Spinal cord (tissue), 10 donors: ENCODE data around the gene MS4A18. TPM values are rescaled to one million over a fixed set of nuclear protein-coding genes. Genes with fewer than 3 reads are reported as not detected.
A peak's percentile ranks its signal among the peaks of the same experiment; 100 is the strongest.

Source experiments
- DNase-seq, 6 donors: peaks; one replicate each; pipeline versions ENCODE4 v3.0.0 to v3.0.0-alpha.2; 2013 to 2015; ENCODE audit warnings: low spot score in 6 of 6, low read depth in 4 of 6
- H3K27ac ChIP-seq: one replicate; pipeline ENCODE4 v1.5.1; 2013; ENCODE audit warnings: low read depth, low read length, control low read depth
- H3K27me3 ChIP-seq: one replicate; pipeline ENCODE4 v1.6.1; 2013; ENCODE audit warnings: low read length; ENCODE audit not compliant: control insufficient read depth, insufficient read depth
- H3K36me3 ChIP-seq: one replicate; pipeline ENCODE4 v1.6.1; 2013; ENCODE audit warnings: low read length; ENCODE audit not compliant: control insufficient read depth, insufficient read depth
- H3K4me1 ChIP-seq: one replicate; pipeline ENCODE4 v1.6.1; 2013; ENCODE audit warnings: low read length; ENCODE audit not compliant: control insufficient read depth, insufficient read depth
- H3K4me3 ChIP-seq: one replicate; pipeline ENCODE4 v1.5.1; 2013; ENCODE audit warnings: low read depth, low read length, control low read depth
- H3K9me3 ChIP-seq: one replicate; pipeline ENCODE4 v1.6.1; 2013; ENCODE audit warnings: low read length; ENCODE audit not compliant: control insufficient read depth, insufficient read depth
- WGBS: methylation state at CpG from one replicate; pipeline ENCODE4 v1.1.5; 2013; ENCODE audit warnings: missing lambda C conversion rate; ENCODE audit not compliant: insufficient coverage; 5-methylcytosine and 5-hydroxymethylcytosine counted together
- polyA plus RNA-seq, 2 donors: library from polyadenylated mRNA; unstranded; fragments of 120-200 nt; gene quantifications; one replicate each; pipeline ENCODE4 v1.2.1, GENCODE V29; 2013; ENCODE audit not compliant: insufficient read length in 2 of 2
- total RNA-seq, 2 donors: library from RNA; depleted of rRNA in 1 of 2; stranded (reverse); fragments of 120-200 nt in 1 of 2; fragments of >200 nt in 1 of 2; gene quantifications; one replicate each; pipeline versions ENCODE4 v1.2.3 to v1.2.4, GENCODE V29; 2013 to 2014
- donor health status: healthy.

The MS4A18 gene
- total and polyA plus RNA-seq, 4 donors: not detected

DNA sequence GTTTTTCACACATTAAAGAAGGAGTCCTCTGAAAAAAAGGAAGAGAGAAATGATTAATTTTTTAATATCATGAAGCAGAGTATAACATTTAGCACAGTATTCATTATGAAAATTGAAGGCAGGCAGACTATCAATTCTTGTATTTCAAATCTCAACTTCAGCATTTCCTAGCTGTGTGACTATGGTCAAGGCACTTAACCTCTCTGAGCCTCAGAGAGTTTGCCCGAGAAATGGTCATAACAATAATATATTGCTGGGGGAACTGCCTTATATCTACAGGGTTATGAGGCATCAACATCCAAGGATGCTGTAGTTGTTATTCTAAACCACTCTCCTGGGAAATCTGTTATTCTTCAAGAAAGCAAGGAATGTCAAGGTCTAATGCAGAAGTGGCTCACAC is 1.1 kb downstream of the MS4A18 start:
- Histone ChIP-seq H3K4me3 (no peak overlapping the region), H3K9me3 (no peaks in the 10 kb centered on the region), H3K36me3 (no peaks in the 10 kb centered on the region), H3K27ac (no peak overlapping the region), H3K27me3 (no peaks in the 10 kb centered on the region), H3K4me1 (no peaks in the 10 kb centered on the region)
- DNase-seq: peak in 1 of 6 donors; percentile 21
- WGBS: no CpG with 5 or more reads among the region's 1 CpG

DNA sequence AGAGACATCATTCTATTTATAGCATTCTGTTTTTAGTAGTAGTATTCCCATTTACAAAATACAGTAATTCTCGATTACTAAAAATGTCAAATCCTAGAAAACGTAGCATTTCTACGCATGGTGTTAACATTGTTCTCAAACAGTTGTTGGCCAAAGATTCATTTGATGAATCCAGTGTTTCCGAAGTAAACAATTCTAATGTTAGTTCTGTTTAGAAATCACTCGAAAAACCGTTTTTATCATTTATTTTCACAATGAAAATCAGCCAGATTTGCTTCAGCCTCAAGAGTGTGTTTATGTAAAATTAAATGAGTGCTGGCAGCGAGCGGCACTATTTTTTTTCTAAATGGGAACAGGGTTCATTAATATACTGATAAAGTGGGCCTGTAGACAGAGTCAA is 7.1 kb downstream of the MS4A18 start:
- 67% methylated on average over 3 of the region's 8 CpGs for WGBS
- H3K9me3 ChIP-seq: no peaks in the 10 kb centered on the region

GRCh38 chr11:60734279-60734678 is 9.8 kb downstream of the MS4A18 start:
- no CpG with 5 or more reads among the region's 4 CpGs for WGBS
- Histone ChIP-seq H3K9me3 (no peaks in the 10 kb centered on the region), H3K4me1 (no peaks in the 10 kb centered on the region), H3K4me3 (no peak overlapping the region), H3K27ac (no peak overlapping the region), H3K36me3 (no peaks in the 10 kb centered on the region), H3K27me3 (no peaks in the 10 kb centered on the region)
- DNase-seq: no peak

More for the DNA sequence above, 7.1 kb downstream of the MS4A18 start:
- no peak for DNase-seq
- Histone ChIP-seq H3K4me1 (no peaks in the 10 kb centered on the region), H3K27ac (no peak overlapping the region), H3K4me3 (no peak overlapping the region), H3K27me3 (no peaks in the 10 kb centered on the region), H3K36me3 (no peaks in the 10 kb centered on the region)

GRCh38 chr11:60739114-60739513 is 14.6 kb downstream of the MS4A18 start:
- Histone ChIP-seq H3K36me3 (no peaks in the 10 kb centered on the region), H3K4me3 (no peak overlapping the region), H3K4me1 (no peaks in the 10 kb centered on the region), H3K27me3 (no peaks in the 10 kb centered on the region), H3K9me3 (no peaks in the 10 kb centered on the region), H3K27ac (no peak overlapping the region)
- DNase-seq: no peak
- WGBS: 78% methylated on average over 6 of the region's 7 CpGs

DNA sequence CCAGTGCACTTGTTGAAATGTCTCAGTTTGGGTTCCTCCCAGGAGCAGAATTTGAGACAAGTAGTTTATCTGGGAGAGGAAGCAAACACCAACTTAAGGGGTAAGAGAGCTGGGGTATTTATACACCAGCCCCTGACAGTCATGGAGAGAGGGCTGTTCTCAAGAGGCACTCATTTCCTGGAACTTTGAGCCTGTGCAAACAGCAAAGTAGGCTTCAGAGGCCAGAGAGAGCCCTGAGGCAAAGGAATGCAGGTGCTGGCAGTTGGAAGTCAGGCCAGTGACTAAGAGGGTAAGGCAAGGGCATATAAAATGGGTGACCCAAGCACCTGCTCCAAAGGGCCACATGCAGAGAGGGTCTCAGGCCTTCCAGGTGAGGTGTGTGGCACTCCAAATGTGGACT is 16.1 kb downstream of the MS4A18 start:
- H3K9me3 ChIP-seq: no peaks in the 10 kb centered on the region
- H3K36me3 ChIP-seq: no peaks in the 10 kb centered on the region
- H3K27ac ChIP-seq: no peak overlapping the region
- H3K27me3 ChIP-seq: no peaks in the 10 kb centered on the region
- no peak overlapping the region for H3K4me3 ChIP-seq
- no peak for DNase-seq
- no peaks in the 10 kb centered on the region for H3K4me1 ChIP-seq

DNA sequence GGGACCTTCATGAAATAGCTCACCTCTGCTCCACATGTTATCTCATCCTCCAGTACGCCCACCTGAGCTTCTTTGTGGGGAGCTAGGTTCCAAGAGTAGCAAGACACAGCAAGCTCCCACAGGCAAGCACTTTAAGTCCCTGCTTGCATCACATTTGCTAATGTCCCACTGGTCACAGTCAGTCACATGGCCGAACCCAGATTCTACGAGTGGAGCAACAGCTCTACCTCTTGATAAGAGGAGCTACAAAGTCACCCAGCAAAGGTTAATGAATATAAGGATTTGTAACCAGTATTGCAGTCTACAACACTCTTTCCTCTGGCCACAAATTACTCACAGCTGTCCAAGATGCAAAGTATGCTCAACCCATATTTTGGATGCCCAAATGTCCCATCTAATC is 16.9 kb downstream of the MS4A18 start:
- Histone ChIP-seq H3K27ac (no peak overlapping the region), H3K27me3 (no peaks in the 10 kb centered on the region), H3K36me3 (no peaks in the 10 kb centered on the region), H3K4me1 (no peaks in the 10 kb centered on the region), H3K4me3 (no peak overlapping the region), H3K9me3 (no peaks in the 10 kb centered on the region)
- WGBS: 71% methylated on average over 1 of the region's 3 CpGs
- DNase-seq: no peak

DNA sequence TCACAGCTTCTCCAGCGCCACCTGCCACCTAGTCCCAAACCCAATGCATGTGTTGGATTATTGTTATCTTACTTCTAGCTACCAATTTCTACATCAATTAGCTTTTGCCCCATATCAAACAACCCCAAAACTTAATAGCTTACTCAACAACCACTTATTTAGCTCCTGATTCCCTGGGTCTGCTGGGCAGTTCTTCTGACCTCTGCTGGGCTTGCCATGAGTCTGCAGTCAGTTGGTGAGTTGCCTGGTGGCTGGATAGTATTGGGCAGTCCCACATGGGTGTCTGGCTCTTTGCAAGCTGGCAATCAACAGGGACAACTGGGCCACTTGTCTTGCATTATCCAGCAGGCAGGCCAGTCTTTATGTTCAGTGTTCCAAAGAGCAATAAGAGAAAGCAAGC is 18.5 kb downstream of the MS4A18 start:
- Histone ChIP-seq H3K4me1 (no peaks in the 10 kb centered on the region), H3K36me3 (no peaks in the 10 kb centered on the region), H3K27me3 (no peaks in the 10 kb centered on the region), H3K9me3 (no peaks in the 10 kb centered on the region), H3K4me3 (no peak overlapping the region), H3K27ac (no peak overlapping the region)
- DNase-seq: no peak
- WGBS: no CpG with 5 or more reads among the region's 1 CpG

DNA sequence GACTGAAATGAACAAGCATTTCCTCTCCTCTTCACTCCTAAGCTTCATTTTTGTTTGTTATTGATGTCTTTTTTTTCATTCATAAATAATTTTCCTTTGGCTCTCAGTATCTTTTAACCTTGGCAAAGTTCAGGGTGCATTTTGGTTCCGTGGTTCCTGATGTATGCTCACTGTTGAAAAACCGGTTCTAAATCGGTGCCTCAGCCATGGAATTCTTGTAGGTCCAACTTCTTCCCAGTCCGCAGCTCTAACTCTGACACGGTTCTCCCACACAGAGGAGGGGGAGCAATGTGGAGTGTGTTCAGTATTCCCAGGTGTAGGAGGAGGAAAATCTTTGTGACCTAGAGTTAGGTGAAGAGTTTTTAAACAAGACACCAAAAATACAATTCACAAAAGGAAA is 19.6 kb downstream of the MS4A18 start:
- H3K36me3 ChIP-seq: no peaks in the 10 kb centered on the region
- H3K9me3 ChIP-seq: no peaks in the 10 kb centered on the region
- no peak overlapping the region for H3K27ac ChIP-seq
- no peaks in the 10 kb centered on the region for H3K4me1 ChIP-seq
- no peak for DNase-seq
- no peak overlapping the region for H3K4me3 ChIP-seq
- WGBS: 90% methylated on average over 4 of the region's 5 CpGs
- no peaks in the 10 kb centered on the region for H3K27me3 ChIP-seq

- Histone ChIP-seq H3K27ac (no peak overlapping the region), H3K36me3 (no peaks in the 10 kb centered on the region), H3K4me3 (no peak overlapping the region), H3K4me1 (no peaks in the 10 kb centered on the region), H3K27me3 (no peaks in the 10 kb centered on the region), H3K9me3 (no peaks in the 10 kb centered on the region)
- whole genome bisulfite sequencing: 94% methylated on average over 14 of the region's 14 CpGs
- no peak for DNase-seq
Observed at GRCh38 chr11:60747359-60747873, 22.9 kb downstream of the MS4A18 start.

DNA sequence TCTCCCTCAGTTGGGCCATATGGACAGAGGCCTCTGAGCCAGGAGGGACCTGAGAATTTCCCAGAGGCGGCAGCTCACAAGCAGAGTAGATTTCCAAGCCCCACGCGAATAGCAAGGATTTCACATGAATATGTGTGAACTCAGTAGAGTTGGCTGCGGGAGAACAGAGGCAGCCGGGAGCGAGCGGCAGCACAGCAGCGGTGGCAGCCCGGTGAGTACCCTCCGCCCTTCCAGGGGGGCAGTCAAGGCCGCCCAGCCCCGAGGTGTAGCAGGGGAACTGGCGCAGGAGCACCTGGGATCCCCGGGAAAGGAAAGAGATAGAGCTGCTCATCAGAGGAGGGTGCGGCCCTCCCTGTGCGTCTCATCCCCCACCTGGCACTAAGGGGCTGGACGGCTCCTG is 23.7 kb downstream of the MS4A18 start:
- no peak overlapping the region for H3K27ac ChIP-seq
- no peaks in the 10 kb centered on the region for H3K9me3 ChIP-seq
- no peaks in the 10 kb centered on the region for H3K36me3 ChIP-seq
- H3K4me1 ChIP-seq: no peaks in the 10 kb centered on the region
- H3K27me3 ChIP-seq: no peaks in the 10 kb centered on the region
- no peak for DNase-seq
- no peak overlapping the region for H3K4me3 ChIP-seq
- WGBS: 88% methylated on average over 15 of the region's 17 CpGs
